ENCODE results near the gene ALOX12B.

DNA sequence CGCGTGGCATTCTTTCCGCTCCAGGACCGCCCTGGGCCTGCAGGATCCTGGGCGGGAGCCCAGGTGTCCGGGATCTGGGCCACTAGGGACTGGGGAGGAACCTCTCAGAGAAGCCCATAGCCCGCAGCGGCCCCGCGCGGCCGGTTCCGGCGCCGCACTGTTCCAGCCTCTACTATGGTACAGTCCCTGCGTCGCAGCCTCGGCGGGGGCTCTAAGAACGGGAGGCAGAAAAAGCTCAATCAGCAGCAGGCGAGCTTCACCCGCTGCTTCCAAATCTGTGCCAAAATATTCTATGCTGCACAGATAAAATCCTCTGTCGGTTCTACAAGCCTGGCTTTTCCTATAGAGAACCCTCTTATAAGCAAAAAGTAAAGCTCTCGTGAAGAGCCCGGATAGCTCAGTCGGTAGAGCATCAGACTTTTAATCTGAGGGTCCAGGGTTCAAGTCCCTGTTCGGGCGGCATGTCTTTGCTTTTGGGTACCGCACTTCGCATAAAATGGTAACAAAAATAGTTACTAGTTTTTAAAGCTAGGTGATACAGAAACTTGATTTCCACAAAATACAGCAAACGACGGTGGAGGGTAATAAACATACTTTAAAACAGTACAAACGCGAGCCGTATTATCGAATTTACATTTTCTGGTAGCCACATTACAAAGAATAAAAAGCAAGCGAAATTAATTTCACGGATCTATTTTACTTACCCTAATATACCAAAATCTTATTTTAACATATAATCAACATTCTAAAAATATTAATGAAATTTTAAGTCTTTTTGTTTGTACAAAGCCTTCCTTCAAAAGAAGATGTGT, 31.5 kb upstream of the ALOX12B start:
- TF ChIP-seq CTCF (IDR thresholded peaks at IDR 0.05; ENCODE audit: low read length): peak; percentile 93
- no peak for TF ChIP-seq EZH2 (IDR thresholded peaks at IDR 0.05; ENCODE audit: borderline replicate concordance, low read length)

All from OCI-LY1 (cell line).